ENCODE data around the gene EEIG1.

- TF ChIP-seq RFX5 (IDR thresholded peaks at IDR 0.05; ENCODE audit: low read depth, low read length) = no peak
- TF ChIP-seq, protein P1, sequence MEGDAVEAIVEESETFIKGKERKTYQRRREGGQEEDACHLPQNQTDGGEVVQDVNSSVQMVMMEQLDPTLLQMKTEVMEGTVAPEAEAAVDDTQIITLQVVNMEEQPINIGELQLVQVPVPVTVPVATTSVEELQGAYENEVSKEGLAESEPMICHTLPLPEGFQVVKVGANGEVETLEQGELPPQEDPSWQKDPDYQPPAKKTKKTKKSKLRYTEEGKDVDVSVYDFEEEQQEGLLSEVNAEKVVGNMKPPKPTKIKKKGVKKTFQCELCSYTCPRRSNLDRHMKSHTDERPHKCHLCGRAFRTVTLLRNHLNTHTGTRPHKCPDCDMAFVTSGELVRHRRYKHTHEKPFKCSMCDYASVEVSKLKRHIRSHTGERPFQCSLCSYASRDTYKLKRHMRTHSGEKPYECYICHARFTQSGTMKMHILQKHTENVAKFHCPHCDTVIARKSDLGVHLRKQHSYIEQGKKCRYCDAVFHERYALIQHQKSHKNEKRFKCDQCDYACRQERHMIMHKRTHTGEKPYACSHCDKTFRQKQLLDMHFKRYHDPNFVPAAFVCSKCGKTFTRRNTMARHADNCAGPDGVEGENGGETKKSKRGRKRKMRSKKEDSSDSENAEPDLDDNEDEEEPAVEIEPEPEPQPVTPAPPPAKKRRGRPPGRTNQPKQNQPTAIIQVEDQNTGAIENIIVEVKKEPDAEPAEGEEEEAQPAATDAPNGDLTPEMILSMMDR (conservative IDR thresholded peaks at IDR 0.05; ENCODE audit: low read depth, low read length) = no peak
Measured at GRCh38 chr9:127959398-127959797, 21.4 kb downstream of the EEIG1 start.
